ENCODE results near the gene TEX53. TPM values are rescaled to one million over a fixed set of nuclear protein-coding genes. Genes with fewer than 3 reads are reported as not detected.
A peak's percentile ranks its signal among the peaks of the same experiment; 100 is the strongest.

The TEX53 gene
- total and polyA plus RNA-seq, 10 of the 15 experiments (the other 5 are each of a cell fraction or from before 2014, with no cell fraction given) = not detected

DNA sequence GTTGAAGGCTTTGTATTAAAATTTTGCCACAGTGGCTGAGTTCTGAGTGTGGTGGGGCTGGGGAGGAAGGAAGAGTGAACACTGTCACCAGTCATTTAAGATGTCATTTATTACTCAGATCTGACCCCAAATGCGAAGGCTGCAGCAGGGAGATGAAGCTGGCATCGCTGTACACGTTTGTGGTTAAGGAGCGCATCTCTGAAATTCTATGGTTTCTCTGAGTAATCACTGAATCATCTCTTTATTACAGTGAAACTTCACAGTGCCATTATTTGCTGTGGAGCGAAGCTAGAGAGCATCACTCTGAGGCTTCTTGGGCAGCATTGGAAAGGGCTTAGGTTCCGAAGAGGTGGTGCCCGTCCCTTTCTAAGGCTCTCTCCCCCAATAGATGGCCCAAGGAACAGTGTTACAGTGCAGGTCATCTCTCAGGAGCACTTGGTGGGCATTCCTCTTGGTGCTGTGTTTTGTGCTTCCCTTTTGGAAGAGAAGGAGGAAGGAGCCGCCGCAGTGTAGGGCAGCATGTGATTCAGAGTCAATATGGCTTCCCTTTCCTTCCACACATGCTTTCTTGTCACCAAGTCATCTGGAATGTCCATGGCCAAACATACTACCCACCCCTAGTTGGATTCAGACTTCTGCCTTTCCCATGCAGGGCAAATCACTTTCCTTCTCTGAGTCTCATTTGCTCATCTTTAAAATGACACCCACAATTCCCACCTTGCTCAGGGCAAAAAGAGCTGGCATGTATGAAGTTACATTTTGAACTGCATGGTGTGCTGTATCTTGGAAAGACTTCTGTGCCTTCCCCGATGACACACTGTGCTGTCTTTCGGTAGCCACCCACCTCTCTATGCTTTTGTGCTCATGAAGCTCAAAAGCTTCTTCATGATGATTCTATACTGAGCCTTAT lies 33.7 kb upstream of the TEX53 start (continued):
- no peak for TF ChIP-seq POLR2AphosphoS5 (IDR thresholded peaks at IDR 0.05; ENCODE audit: low read length)
- TF ChIP-seq ZNF24 (IDR thresholded peaks at IDR 0.05) = no peak
- peak; percentile 93 for TF ChIP-seq MTA3 (IDR thresholded peaks at IDR 0.05; ENCODE audit: borderline replicate concordance, low read length)
- TF ChIP-seq MEF2A (IDR thresholded peaks at IDR 0.05; ENCODE audit: insufficient read depth, low read depth, low read length) = peak; percentile 50; the same call in 1 of the 2 replicates
- peak; percentile 69; the same call in 1 of the 2 replicates for TF ChIP-seq PML (IDR thresholded peaks at IDR 0.05; ENCODE audit: low read length)
- peak; percentile 48 to 53; a peak in 2 of 4 replicates for TF ChIP-seq EP300 (IDR thresholded peaks at IDR 0.05; ENCODE audit: borderline replicate concordance in 1 of 2, control insufficient read depth in 1 of 2, low read depth in 2 of 2, low read length in 2 of 2)
- TF ChIP-seq ETV6 (conservative IDR thresholded peaks at IDR 0.05 in 1 of 2, IDR thresholded peaks at IDR 0.05 in 1 of 2; ENCODE audit: borderline replicate concordance in 1 of 2, low read depth in 1 of 2) = peak in 1 of 2 experiments; percentile 91; a peak in 2 of 4 replicates
- no peak for TF ChIP-seq ZNF274 (IDR thresholded peaks at IDR 0.05; ENCODE audit: insufficient read depth, insufficient read length)
- TF ChIP-seq FOS (IDR thresholded peaks at IDR 0.05; ENCODE audit: borderline replicate concordance, extremely low read depth, insufficient read length) = no peak
- TF ChIP-seq CUX1 (IDR thresholded peaks at IDR 0.05; ENCODE audit: insufficient replicate concordance, low read depth, low read length) = no peak
- peak; percentile 88 for TF ChIP-seq CREM (IDR thresholded peaks at IDR 0.05; ENCODE audit: low read depth)
- TF ChIP-seq BCL11A (IDR thresholded peaks at IDR 0.05; ENCODE audit: low read depth, low read length) = peak; percentile 95
- no peak for TF ChIP-seq MYB (IDR thresholded peaks at IDR 0.05; ENCODE audit: borderline replicate concordance, low read depth, low read length)
- TF ChIP-seq, protein P1, sequence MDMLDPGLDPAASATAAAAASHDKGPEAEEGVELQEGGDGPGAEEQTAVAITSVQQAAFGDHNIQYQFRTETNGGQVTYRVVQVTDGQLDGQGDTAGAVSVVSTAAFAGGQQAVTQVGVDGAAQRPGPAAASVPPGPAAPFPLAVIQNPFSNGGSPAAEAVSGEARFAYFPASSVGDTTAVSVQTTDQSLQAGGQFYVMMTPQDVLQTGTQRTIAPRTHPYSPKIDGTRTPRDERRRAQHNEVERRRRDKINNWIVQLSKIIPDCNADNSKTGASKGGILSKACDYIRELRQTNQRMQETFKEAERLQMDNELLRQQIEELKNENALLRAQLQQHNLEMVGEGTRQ (IDR thresholded peaks at IDR 0.05; ENCODE audit: borderline replicate concordance, low read depth, low read length) = no peak
- TF ChIP-seq NR2F1 (conservative IDR thresholded peaks at IDR 0.05) = peak; percentile 71
- TF ChIP-seq ELK1 (IDR thresholded peaks at IDR 0.05; ENCODE audit: low read depth, low read length) = no peak
- TF ChIP-seq CHD1 (IDR thresholded peaks at IDR 0.05; ENCODE audit: low read depth, low read length) = no peak
- TF ChIP-seq BACH1 (IDR thresholded peaks at IDR 0.05; ENCODE audit: borderline replicate concordance) = no peak
- TF ChIP-seq, protein P2, sequence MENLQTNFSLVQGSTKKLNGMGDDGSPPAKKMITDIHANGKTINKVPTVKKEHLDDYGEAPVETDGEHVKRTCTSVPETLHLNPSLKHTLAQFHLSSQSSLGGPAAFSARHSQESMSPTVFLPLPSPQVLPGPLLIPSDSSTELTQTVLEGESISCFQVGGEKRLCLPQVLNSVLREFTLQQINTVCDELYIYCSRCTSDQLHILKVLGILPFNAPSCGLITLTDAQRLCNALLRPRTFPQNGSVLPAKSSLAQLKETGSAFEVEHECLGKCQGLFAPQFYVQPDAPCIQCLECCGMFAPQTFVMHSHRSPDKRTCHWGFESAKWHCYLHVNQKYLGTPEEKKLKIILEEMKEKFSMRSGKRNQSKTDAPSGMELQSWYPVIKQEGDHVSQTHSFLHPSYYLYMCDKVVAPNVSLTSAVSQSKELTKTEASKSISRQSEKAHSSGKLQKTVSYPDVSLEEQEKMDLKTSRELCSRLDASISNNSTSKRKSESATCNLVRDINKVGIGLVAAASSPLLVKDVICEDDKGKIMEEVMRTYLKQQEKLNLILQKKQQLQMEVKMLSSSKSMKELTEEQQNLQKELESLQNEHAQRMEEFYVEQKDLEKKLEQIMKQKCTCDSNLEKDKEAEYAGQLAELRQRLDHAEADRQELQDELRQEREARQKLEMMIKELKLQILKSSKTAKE (IDR thresholded peaks at IDR 0.05; ENCODE audit: low read depth, poor library complexity, severe bottlenecking) = no peak
- no peak for TF ChIP-seq RFX5 (IDR thresholded peaks at IDR 0.05; ENCODE audit: low read depth, low read length)

Measured in GM12878 (cell line).